GM19452 (cell line): Measurements from ENCODE around the gene NOS3.
"Not testable (repeated sequence)": the region's sequence is repeated elsewhere in the genome, so short reads cannot be mapped to it uniquely, and the experiment has no call there.

ENCODE experiments used
- ATAC-seq: cut with Tn5 transposase; IDR thresholded peaks from one replicate; pipeline ENCODE4 v1.9.1; 2021; ENCODE audit not compliant: unreplicated experiment

The NOS3 gene

GRCh38 chr7:151032936-151033863 lies 42.4 kb downstream of the NOS3 start:
- no peak for ATAC-seq

- ATAC-seq = no peak
These were observed 43.0 kb downstream of the NOS3 start for GRCh38 chr7:151033864-151034249.

GRCh38 chr7:151034312-151035025 lies 43.7 kb downstream of the NOS3 start:
- no peak for ATAC-seq

- no peak for ATAC-seq
These were observed 44.4 kb downstream of the NOS3 start for GRCh38 chr7:151035026-151035717.

GRCh38 chr7:151035902-151036301 lies 45.1 kb downstream of the NOS3 start:
- ATAC-seq = no peak

- no peak for ATAC-seq
These were observed 48.4 kb downstream of the NOS3 start for GRCh38 chr7:151038951-151039849.

- ATAC-seq = no peak
These were observed 49.2 kb downstream of the NOS3 start for GRCh38 chr7:151039850-151040548.

- no peak for ATAC-seq
These were observed 50.0 kb downstream of the NOS3 start for GRCh38 chr7:151040616-151041375.

GRCh38 chr7:151043449-151043848 lies 52.6 kb downstream of the NOS3 start:
- ATAC-seq = not testable (repeated sequence)

- ATAC-seq = no peak
These were observed 53.1 kb downstream of the NOS3 start for GRCh38 chr7:151043959-151044358.

- no peak for ATAC-seq
These were observed 54.4 kb downstream of the NOS3 start for GRCh38 chr7:151045262-151045661.

- ATAC-seq = no peak
These were observed 55.1 kb downstream of the NOS3 start for GRCh38 chr7:151045967-151046366.

GRCh38 chr7:151046603-151047573 lies 56.1 kb downstream of the NOS3 start:
- ATAC-seq = no peak

GRCh38 chr7:151047976-151048815 lies 57.4 kb downstream of the NOS3 start, which contains the start of gene ASIC3:
Gene ASIC3 (plus strand): TSS chr7:151048531. CDS start chr7:151048886, 355 bp downstream.
- ATAC-seq = no peak

- ATAC-seq = no peak
These were observed 58.2 kb downstream of the NOS3 start for GRCh38 chr7:151048911-151049463.

GRCh38 chr7:151051108-151051507 lies 60.3 kb downstream of the NOS3 start:
- no peak for ATAC-seq

- no peak for ATAC-seq
These were observed 62.3 kb downstream of the NOS3 start for GRCh38 chr7:151053096-151053495.
